ENCODE data around the gene EXOC6. TPM values are rescaled to one million over a fixed set of nuclear protein-coding genes. Genes with fewer than 3 reads are reported as not detected.

EXOC6 gene
- total RNA-seq, 2 experiments from 2014 or later, result 8.0 to 9.4 TPM

DNA sequence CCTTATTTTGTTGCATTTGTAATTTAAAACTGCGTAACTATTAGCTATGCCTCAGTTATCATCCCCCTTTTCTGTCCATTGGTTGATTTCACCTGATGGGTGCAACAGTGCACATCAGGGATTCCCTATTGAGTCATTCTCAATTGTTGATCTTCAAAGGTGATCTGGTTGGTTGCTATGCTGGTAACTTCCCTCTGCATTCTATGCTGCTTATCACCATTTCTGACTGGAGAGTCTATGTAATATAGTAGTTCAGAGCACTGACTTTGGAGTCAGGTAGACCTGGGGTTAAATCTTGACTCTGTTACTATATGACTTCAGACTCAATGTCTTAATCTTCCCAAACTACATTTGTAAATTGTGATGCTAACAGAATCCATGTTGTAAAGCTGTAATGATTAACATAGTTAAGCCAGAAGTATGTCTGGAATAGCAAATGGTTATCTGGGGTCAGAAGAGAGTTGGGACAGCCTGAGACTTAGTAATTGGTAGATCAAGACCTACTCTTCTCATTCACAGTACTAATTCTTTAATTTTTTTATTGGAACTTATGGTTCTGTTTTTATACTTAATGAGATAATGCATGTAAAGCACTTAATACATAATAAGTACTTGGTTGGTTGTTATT is 38.1 kb downstream of the EXOC6 start:
- no peaks in the 10 kb centered on the region for H3K36me3 ChIP-seq (ENCODE audit: insufficient read depth, low read length)
- intact Hi-C loops (cut with micrococcal nuclease; ENCODE audit: unreplicated experiment), result loop anchor here (5.0 kb wide), 1 partner anchor 401 kb away; no protein-coding TSS in a partner anchor
- H3K9me2 ChIP-seq (ENCODE audit: insufficient read depth, low read length), result no peaks in the 10 kb centered on the region
- POLR2A ChIA-PET, result interaction anchor here (0.6 to 0.7 kb wide), 2 partner anchors 144 to 397 kb away, joined by 4 to 6 read pairs; no protein-coding TSS in a partner anchor
- TF ChIP-seq, protein P1, sequence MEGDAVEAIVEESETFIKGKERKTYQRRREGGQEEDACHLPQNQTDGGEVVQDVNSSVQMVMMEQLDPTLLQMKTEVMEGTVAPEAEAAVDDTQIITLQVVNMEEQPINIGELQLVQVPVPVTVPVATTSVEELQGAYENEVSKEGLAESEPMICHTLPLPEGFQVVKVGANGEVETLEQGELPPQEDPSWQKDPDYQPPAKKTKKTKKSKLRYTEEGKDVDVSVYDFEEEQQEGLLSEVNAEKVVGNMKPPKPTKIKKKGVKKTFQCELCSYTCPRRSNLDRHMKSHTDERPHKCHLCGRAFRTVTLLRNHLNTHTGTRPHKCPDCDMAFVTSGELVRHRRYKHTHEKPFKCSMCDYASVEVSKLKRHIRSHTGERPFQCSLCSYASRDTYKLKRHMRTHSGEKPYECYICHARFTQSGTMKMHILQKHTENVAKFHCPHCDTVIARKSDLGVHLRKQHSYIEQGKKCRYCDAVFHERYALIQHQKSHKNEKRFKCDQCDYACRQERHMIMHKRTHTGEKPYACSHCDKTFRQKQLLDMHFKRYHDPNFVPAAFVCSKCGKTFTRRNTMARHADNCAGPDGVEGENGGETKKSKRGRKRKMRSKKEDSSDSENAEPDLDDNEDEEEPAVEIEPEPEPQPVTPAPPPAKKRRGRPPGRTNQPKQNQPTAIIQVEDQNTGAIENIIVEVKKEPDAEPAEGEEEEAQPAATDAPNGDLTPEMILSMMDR (conservative IDR thresholded peaks at IDR 0.05; ENCODE audit: low read length), result no peak
- no peak for TF ChIP-seq EZH2phosphoT487 (IDR thresholded peaks at IDR 0.05; ENCODE audit: borderline replicate concordance, low read depth, low read length)
- H2AFZ ChIP-seq (ENCODE audit: low read length), result no peak overlapping the region
- no peaks in the 10 kb centered on the region for H3K9me3 ChIP-seq (ENCODE audit: low read length)
- CTCF ChIA-PET (ENCODE audit: unreplicated experiment), result no interaction called here
- no peak overlapping the region for H3K4me3 ChIP-seq (ENCODE audit: low read depth, low read length, poor library complexity, severe bottlenecking)
- H3K4me1 ChIP-seq (ENCODE audit: insufficient read depth, low read length, poor library complexity, severe bottlenecking), result no peaks in the 10 kb centered on the region
- no peak overlapping the region for H3K27ac ChIP-seq (ENCODE audit: low read depth, low read length, poor library complexity, severe bottlenecking)
- peaks cover 6% of the 10 kb centered on the region; the same call in 1 of the 2 replicates for H4K20me1 ChIP-seq (ENCODE audit: insufficient read depth, low read length)
- H3K4me2 ChIP-seq (ENCODE audit: low read length), result no peak overlapping the region
- no TSS peak for BruUV-seq (replicated peaks)
- H3K79me2 ChIP-seq (ENCODE audit: insufficient read depth, low read depth, low read length), result no peaks in the 10 kb centered on the region
- no peak for DNase-seq (ENCODE audit: low spot score)

DNA sequence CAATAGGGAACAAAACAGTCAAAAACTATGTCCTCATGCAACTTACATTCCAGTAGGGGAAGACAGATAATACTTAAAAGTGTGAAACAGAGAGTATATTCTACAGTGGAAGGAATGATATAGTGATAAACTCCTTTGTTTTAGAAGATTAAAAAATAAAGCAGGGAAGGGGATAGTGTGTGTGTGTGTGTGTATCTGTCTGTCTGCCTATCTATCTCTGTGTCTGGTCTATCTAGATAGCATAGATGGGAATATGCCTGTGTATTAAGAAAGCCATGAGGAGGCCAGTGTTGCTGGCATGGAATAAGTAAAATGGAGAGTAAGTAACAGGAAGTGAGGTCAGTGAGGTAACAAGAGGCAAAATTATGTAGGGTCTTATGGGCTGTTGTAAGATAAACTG is 42.2 kb downstream of the EXOC6 start:
- no peak for TF ChIP-seq EZH2phosphoT487 (IDR thresholded peaks at IDR 0.05; ENCODE audit: borderline replicate concordance, low read depth, low read length)
- TF ChIP-seq, protein P1 (conservative IDR thresholded peaks at IDR 0.05; ENCODE audit: low read length), result no peak
- intact Hi-C loops (cut with micrococcal nuclease; ENCODE audit: unreplicated experiment), result no loop called here
- POLR2A ChIA-PET, result interaction anchor here (0.6 kb wide), 1 partner anchor 26 kb away, joined by 3 read pairs; no protein-coding TSS in a partner anchor

More for the DNA sequence above, 42.2 kb downstream of the EXOC6 start:
- CTCF ChIA-PET (ENCODE audit: unreplicated experiment), result interaction anchor here (0.6 kb wide), 1 partner anchor 11 kb away, joined by 4 read pairs; no protein-coding TSS in a partner anchor
- Histone ChIP-seq H3K4me1 (ENCODE audit: insufficient read depth, low read length, poor library complexity, severe bottlenecking) (no peaks in the 10 kb centered on the region), H3K27ac (ENCODE audit: low read depth, low read length, poor library complexity, severe bottlenecking) (no peak overlapping the region), H3K36me3 (ENCODE audit: insufficient read depth, low read length) (no peaks in the 10 kb centered on the region), H3K9me3 (ENCODE audit: low read length) (no peaks in the 10 kb centered on the region), H4K20me1 (ENCODE audit: insufficient read depth, low read length) (peaks cover 6% of the 10 kb centered on the region; the same call in 1 of the 2 replicates), H3K9me2 (ENCODE audit: insufficient read depth, low read length) (no peaks in the 10 kb centered on the region), H3K4me3 (ENCODE audit: low read depth, low read length, poor library complexity, severe bottlenecking) (no peak overlapping the region), H3K4me2 (ENCODE audit: low read length) (no peak overlapping the region), H2AFZ (ENCODE audit: low read length) (no peak overlapping the region), H3K79me2 (ENCODE audit: insufficient read depth, low read depth, low read length) (no peaks in the 10 kb centered on the region)
- DNase-seq (ENCODE audit: low spot score), result no peak
- BruUV-seq (replicated peaks), result no TSS peak
